ENCODE measurements around the gene ENTREP3.
"Not testable (repeated sequence)": the region's sequence is repeated elsewhere in the genome, so short reads cannot be mapped to it uniquely, and the experiment has no call there.

The ENTREP3 gene

GRCh38 chr1:155255243-155256007 is at the start of gene ENTREP3:
ENTREP3 (minus strand) TSS chr1:155255483; CDS start chr1:155254877, 606 bp downstream.
- peak; percentile 97 for DNase-seq (ENCODE audit: low spot score)

DNA sequence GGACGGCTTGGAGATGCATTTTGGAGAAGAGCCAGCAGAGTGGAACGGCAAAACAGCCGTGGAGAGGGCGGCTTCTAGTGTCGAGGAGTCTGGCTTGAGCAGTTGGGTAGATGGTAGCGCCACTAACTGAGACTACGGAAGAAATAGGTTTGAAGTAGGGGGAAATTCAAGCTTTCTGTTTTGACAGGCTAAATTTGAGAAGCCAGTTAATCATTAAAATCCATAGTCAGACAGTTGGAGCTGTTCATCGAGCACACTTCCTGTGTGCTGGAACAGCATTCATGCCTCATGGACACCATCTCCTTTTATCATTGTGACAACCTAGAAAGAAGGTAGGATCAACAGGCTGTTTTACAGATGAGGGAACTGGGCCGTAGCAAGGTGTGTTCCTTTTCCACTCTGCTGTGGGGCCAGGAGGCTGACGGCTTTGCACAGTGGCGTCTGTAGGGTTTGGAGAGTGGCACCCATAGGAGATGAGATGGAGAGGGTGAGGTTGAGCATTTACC is 49.3 kb upstream of the ENTREP3 start:
- DNase-seq (ENCODE audit: low spot score), result no peak

DNA sequence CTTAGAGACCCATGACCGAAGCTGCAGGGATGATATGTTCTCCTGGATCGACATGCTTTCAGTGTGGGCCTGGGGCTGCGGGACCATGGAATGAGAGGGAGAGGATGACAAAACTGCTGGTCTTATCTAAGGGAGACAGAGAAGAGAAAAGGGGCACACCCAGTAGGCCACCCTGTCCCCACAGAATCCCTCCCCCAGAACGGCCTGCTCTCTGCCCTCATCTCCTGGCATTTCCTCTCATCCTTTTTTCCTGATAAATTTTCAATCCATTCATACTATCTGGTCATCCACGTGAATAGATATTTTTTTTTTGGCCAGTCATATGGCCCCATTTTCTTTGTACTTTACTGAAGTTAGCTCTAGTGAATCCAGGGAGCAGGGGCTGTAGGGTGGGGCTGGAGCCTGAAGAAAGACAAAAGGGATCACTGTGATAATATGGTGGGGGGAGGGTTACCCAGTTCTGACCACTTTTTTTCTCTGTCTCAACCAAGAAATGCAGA is 46.1 kb upstream of the ENTREP3 start, which contains the start of gene PKLR:
TSS of gene PKLR (minus strand) at position 97 of the 500 bp plus-strand sequence. CDS start at position 54, 43 bp downstream.
- no peak for DNase-seq (ENCODE audit: low spot score)

- DNase-seq (ENCODE audit: low spot score), result no peak
Measured at GRCh38 chr1:155300553-155301329, 45.5 kb upstream of the ENTREP3 start.

DNA sequence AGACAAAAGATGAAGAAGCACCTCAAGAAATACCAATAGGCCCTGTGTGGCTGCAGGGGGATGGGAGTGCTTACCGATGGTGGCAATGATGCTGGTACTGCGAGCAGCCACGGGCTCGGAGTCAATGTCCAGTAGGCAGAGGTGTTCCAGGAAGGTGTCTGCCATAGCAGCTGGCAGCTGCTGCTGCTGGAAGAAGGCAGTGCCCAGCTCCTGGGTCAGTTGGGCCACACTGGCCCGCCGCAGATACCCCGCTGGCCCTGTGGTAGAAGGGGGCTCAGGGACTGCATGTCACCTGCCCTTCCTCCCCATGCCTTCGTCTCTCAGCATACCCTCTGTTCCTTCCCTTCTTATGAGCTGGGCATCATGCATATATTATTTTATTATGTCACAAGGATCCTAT is 44.7 kb upstream of the ENTREP3 start:
- DNase-seq (ENCODE audit: low spot score), result no peak

- no peak for DNase-seq (ENCODE audit: low spot score)
Measured at GRCh38 chr1:155297384-155297783, 42.1 kb upstream of the ENTREP3 start.

DNA sequence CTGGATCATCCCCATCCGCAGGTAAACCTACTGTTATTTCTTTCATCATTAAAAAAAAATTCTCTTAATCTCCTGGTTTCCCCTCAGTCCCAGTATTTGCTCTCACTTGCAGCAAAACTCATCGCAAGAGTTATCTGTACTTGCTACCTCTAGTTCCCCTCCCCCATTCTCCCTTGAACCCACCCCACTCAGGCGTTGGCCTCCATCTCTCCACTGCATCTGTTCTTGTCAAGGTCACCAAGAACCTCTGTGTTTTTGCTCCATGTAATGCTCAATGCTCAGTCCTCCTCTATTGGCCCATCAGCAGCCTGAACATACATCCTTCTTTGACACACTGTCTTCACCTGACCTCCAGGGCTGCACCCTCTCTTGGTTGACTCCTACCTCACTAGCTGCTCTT is 41.4 kb upstream of the ENTREP3 start:
- no peak for DNase-seq (ENCODE audit: low spot score)

- DNase-seq (ENCODE audit: low spot score), result no peak
Measured at GRCh38 chr1:155295942-155296267, 40.6 kb upstream of the ENTREP3 start.

DNA sequence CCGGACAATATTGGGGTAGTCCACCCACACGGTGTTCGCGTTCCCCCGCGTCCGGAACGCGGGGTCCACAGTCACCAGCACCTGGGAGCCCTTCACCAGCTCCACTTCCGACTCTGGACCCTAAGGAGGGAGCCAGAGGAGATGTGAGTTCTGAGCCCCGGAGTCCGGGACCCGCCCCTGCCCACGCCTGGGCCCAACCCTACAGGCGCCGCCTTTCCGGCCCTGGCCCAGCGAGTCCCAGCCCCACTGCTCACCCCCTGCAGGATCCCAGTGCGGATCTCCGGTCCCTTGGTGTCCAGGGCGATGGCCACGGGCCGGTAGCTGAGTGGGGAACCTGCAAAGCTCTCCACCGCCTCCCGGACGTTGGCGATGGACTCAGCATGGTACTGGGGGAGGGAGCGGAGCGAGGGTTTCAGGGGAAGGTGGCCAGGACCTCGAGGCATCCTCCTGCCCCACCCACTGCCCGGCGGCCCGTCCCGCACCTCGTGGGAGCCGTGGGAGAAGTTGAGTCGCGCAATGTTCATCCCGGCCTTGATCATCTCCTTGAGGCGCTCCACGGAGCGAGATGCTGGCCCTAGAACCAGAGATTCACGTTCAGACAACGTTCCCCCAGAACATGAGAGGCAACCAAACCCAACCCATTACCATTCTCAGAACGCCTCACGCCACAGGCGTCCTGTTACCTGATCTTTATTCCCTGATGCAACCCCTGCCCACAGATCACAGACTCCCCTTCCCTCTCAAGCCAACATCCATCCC is 40.1 kb upstream of the ENTREP3 start:
- DNase-seq (ENCODE audit: low spot score), result no peak

DNA sequence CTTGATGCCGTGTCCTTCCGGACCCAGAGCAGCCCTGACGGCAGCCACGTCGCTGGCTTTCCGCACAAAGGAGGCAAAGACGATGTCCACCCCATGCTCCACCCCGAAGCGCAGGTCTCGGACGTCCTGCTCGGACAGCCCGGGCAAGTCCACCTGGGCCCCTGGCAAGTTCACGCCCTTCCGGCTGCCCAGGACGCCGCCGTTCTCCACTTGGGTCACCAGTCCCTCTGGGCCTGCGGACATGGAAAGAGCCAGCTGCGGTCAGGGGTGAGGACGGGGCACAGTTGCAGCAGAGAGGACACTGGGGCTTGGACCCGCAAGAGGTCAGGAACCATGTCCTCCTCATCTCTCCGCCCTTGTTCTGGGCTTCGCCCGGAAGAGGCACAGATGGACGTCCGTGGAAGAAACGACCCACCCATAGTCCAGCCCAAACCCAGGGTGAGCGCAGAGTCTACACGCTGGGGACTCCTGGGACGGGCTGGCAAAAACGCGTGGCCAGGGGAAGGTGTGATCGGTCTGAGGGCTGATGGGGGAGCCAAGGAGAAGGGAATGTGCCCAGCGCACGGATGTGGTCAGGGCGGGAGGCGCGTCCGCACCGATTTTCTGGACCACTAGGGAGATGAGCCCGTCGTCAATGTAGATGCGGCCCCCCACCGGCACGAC is 39.4 kb upstream of the ENTREP3 start:
- DNase-seq (ENCODE audit: low spot score), result no peak

DNA sequence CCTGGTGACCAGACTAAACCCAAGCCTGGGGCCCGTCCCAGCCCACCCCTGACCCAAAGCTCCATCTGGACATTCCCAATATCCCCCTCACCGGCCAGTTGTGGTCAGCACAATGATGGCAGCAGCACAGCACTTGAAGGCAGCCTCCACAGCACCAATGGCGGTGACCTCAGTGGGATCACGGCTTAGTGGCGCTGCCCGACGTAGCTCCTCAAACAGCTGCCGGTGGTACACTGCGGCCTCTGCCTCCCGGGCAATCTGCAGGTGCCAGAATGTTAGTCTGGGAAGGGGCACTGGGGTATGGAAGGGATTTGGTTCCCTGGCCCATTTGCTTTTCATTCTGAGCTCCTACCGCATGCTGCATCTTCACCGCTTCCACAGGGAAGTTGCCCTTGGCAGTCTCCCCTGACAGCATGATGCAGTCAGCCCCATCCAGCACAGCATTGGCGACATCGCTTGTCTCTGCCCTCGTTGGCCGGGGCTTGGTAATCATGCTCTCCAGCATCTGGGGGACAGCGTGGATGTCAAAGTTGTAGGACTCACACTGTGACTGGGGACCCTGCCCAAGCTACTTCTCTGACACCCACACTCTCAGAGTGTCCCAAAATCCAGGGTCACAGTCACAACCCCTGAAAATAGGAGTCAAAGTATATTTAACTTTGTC is 37.9 kb upstream of the ENTREP3 start:
- DNase-seq (ENCODE audit: low spot score), result no peak

GRCh38 chr1:155291006-155291405 is 35.7 kb upstream of the ENTREP3 start:
- DNase-seq (ENCODE audit: low spot score), result not testable (repeated sequence)

DNA sequence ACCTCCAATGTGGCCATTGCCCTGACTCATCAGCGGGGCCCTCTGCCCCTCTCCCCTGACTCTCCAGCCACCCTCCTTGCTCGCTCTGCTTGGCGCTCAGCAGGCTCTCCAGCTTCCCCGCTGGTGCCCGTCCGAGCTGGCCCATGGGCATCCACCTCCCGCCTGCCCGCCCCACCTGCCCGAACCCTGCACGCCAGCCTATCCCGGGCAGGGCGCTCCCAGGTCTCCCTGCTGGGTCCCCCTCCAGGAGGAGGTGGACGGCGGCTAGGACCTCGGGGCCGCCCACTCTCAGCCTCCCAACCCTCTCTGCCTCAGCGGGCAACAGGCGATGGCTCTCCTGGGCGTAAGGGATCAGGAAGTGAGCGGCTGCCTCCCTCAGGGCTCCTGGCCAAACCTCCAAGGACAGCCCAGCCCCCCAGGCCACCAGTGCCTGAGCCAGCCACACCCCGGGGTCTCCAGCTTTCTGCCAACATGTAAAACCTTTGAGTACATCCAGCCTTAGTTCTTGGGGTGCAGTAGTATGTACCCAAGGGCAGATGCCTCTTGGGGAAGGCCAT is 32.8 kb upstream of the ENTREP3 start:
- no peak for DNase-seq (ENCODE audit: low spot score)

- DNase-seq (ENCODE audit: low spot score), result no peak
Measured at GRCh38 chr1:155286544-155286943, 31.3 kb upstream of the ENTREP3 start.

GRCh38 chr1:155285631-155286044 is 30.4 kb upstream of the ENTREP3 start:
- no peak for DNase-seq (ENCODE audit: low spot score)

GRCh38 chr1:155285063-155285462 is 29.8 kb upstream of the ENTREP3 start:
- no peak for DNase-seq (ENCODE audit: low spot score)

DNA sequence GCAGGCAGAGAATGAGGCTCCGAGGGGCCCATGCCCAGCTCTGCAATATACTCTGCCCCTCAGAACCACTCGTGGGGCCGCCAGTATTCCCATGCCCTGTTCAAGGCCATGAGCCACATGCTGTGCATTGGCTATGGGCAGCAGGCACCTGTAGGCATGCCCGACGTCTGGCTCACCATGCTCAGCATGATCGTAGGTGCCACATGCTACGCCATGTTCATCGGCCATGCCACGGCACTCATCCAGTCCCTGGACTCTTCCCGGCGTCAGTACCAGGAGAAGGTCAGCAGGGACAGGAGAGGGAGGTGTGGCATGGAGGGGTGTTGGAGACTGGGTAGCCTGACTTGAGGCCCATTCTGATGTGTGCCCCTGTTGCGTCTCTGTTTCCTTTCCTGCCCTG is 29.2 kb upstream of the ENTREP3 start:
- DNase-seq (ENCODE audit: low spot score), result no peak

DNA sequence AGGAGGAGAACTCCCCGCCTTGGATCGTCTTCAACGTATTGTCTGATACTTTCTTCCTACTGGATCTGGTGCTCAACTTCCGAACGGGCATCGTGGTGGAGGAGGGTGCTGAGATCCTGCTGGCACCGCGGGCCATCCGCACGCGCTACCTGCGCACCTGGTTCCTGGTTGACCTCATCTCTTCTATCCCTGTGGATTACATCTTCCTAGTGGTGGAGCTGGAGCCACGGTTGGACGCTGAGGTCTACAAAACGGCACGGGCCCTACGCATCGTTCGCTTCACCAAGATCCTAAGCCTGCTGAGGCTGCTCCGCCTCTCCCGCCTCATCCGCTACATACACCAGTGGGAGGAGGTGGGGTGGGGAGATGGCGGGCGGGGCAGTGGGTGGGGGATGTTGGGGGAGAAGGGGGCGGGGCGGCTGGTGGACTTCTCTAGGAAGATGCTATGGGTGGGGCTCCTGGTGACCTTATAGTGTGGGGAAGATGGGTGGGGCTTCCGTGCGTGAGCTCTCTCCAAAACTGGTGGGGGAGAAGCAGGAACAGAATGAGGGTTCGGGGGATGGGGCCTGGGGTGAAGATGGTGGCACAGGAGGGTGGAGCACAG is 27.3 kb upstream of the ENTREP3 start:
- no peak for DNase-seq (ENCODE audit: low spot score)

GRCh38 chr1:155279268-155279667 is 24.0 kb upstream of the ENTREP3 start:
- no peak for DNase-seq (ENCODE audit: low spot score)

DNA sequence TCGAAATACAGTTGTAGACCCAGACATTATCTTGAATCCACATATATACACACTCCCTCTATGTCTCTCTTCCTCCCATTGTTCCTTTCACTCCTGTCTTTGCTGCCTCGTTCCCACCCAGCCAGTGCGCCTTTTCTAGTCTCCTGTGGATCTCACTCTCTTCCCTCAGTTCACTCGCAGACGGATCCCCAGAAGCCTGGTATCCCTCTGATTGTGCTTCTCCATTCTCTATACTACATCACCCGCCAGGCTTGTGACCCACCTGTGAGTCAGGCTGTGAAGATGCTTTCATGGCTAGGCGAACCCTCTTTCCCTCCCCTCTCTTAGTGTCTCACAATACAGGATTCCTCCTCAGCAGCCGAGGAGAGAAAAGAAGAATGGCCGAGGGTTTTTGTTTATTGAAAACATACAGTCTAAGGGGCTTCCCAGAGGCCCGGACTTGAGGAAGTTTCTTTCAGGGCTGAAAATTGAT is 23.4 kb upstream of the ENTREP3 start:
- DNase-seq (ENCODE audit: low spot score), result no peak
